ENCODE results near the gene TGFBRAP1.
"Not testable (repeated sequence)": the region's sequence is repeated elsewhere in the genome, so short reads cannot be mapped to it uniquely, and the experiment has no call there.

Gene TGFBRAP1

DNA sequence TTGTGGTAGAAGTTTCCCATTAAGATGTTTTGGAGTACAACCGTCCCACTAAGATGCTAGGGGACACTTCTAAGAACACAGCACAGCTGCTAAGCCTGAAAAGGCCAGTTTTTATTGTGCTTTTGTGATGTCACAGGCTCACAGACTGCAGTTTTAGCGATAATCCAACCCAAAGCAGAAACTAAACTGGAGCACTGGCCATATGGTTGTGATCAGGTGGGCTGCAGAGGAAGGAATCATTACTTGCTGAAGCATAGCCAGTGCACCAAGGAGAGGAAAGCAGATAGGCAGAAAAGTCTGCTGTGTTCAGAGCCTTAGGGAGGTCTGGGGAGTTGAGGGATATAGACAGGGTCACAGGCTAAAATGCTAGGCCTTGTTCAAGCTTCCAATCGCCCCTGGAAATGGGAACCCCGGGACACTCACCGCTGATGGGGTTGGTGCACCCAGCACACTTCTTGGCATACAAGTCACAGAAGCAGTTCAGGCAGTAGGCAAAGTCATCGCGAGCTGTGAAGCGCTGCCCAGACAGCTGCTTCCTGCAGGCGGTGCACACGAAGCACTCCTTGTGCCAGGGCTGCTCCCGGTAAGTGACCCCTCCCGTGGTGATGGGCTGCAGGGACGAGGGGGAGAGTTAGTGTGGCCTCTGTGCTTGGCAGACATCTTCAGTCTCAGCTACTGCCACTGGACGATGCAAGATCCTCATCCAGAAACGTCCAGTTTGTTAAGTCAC lies 33.5 kb upstream of the TGFBRAP1 start:
- intact Hi-C loops (cut with DNase I), result no loop called here
- peak in 3 of 42 donors; percentile 6 to 38 (median 36) for DNase-seq

DNA sequence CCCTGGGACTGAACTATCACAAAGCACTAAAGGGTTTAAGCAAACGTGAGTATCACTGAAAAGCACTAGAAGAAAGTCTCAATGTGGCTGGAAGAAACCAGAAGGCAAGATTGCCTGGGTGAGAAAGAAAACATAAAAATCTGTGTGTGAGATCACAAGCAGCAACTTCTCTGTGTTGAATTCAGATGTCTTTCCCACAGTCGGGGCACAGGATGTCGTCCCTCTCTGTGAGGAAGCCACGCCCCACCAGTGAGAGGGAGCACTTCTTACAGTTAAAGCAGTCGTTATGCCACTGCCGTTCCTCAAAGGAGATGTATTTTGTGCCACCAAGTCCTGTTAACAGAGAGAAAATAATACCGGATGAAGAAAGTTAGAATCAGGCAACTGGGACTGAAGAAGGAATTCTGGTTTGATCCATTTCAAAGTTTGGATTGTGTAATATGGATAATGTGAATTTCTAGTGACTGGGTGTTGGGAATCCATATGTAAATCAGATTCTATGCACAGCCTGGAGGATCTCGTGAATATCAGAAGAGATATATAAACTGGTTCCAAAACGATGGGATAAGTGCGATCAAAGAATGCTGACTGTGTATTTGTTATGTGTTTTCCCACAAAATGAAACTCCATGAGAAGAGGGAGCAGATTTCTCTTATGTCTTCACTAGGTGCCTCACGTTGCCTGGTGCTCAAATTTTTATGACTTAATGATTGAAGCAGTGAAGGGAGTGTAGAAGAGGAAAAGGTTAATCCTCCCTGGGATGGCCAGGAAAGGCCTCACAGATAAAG lies 31.8 kb upstream of the TGFBRAP1 start:
- peak in 2 of 42 donors; percentile 20 to 29 for DNase-seq
- intact Hi-C loops (cut with DNase I), result no loop called here

DNA sequence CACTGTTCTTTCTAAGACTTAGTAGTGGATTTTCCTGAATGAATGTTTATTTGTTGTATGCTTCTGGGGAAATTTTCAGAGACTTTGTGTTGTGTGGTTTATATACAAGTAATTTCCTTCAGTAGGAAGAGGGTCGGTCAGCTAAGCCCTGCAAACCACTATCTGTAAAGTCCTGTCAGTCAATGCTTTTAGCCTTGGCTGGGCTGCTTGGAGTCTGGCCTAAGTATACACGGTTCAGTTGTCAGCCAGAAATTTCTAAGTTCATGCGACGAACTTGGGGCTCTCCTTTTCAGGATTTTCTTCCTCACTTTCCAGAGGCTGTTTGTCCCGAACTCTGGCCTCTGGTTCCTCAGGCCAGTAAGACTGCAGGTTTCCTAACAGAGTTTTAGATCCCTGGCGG lies 29.1 kb upstream of the TGFBRAP1 start:
- no peak for DNase-seq
- intact Hi-C loops (cut with DNase I), result no loop called here

DNA sequence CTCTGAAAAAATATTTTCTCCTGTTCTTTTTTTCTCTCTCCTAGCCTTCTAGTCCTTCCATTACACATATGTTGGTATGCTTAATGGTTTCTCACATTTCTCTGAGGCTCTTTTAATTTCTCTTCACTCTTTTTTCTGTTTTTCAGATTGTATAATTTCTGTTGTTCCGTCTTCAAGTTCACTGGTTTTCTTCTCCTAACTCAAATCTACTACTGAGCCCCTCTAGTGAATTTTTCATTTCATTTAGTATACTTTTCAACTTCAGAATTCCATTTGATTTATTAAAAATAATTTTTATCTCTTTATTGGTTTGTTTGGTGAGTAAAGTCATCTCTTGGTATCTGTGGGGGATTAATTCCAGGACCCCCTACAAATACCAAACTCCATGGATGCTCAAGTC lies 27.6 kb upstream of the TGFBRAP1 start:
- no peak for DNase-seq
- intact Hi-C loops (cut with DNase I), result no loop called here

DNA sequence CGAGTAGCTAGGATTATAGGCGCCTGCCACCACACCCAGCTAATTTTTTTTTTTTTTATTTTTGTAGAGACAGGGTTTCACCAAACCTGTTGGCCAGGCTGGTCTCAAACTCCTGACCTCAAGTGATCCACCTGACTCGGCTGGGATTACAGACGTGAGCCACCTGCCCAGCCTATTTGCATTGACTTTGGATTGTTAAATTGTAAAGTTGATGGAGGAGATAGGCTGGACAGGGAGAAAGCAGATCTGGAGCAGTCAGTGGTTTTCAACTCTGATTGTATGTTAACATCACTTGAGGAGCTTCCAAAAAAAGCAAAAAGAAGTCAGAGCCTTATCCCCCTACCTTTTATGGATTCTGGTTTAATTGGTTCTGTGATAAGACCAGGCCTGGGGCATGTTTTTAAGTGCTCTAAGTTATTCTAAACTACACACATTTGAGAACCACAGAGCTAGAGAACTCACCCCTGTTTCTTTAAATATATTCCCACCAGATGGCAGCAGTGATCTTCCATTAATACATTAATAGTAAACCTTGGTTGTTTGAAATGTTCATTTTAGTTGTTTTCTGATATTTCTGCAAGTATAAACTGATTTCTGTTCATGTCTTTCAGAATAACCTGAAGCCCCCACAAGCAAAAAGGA lies 15.3 kb upstream of the TGFBRAP1 start:
- intact Hi-C loops (cut with DNase I), result no loop called here
- no peak for DNase-seq

DNA sequence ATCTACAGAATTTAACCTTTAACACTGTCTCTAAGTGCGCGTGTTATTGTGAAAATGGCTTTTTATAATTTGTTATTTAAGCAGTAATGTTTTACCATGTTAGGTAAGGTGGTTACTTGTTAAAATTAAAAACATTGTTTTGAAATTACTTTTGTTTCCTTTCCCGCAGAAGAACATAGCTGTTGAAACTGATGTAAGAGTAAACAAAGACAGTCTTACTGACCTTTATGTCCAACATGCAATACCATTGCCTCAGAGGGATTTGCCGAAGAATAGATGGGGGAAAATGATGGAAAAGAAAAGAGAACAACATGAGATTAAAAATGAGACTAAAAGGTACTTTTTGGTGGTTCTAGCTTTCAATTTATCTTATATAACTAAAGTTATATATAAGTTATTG lies 9.9 kb upstream of the TGFBRAP1 start:
- no peak for DNase-seq

DNA sequence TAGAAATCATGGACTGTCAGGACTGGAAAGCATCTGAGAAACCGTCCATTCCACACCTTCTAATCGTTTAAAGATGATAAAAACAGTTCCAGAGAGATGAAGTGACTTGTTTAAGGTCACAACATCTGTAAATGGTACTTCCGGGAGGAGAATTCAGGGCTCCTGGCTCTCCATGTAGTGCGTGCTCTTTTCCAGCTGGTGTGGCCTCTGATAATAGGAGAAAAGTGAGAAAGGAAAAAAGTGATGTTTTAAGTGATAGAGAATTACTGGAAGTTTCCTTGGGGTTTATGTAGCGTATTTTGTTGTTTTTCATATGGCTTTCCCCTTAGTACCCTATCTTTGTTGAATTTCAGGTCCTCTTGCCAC lies 8.5 kb upstream of the TGFBRAP1 start:
- intact Hi-C loops (cut with DNase I), result no loop called here
- DNase-seq, result no peak

More for the DNA sequence above, 9.9 kb upstream of the TGFBRAP1 start:
- intact Hi-C loops (cut with DNase I), result no loop called here

DNA sequence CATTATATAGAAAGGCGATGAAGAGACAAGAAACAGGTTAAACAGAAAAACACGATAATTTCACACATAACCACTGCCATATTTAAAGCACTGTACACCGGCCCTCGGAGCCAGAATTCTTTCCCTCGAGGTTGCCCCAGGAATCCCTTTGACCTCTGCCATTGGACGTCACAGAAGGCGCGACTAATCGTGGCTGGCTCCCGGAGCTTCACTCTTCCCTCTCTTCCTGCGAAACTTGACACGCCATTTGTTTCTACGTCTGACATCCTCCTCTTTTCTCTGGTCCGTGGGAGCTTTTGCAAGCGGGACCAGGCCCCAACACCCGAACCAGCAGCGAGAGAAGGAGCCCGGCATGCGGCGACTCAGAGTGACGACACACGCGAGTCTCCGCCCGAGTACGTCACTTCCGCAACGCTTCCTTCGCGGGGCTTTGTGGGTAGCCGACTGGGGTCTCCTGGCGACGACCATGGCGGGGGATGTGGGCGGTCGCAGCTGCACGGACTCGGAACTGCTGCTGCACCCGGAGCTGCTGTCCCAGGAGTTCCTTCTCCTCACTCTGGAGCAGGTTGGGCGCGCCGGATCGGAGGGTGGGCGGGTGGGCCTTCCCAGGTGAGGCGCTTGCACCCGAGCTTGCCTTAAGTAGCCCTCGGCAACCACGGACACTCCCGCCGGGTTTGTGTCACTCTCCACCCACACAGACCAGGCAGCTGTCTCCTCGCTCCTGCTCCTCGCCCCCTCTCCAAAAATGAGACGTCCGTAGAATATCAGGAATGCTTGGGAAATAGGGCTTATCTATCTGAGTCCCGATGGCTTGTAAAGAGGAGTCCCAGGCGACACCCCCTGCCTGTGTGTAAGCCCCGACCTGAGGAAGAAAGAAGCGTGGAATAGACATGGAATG lies 7.8 kb upstream of the TGFBRAP1 start, which contains the start of gene C2orf49:
Gene C2orf49, plus strand, starts transcription at position 419 of the 898 bp plus-strand sequence. Its CDS starts 48 bp downstream, at position 467.
- intact Hi-C loops (cut with DNase I), result no loop called here
- DNase-seq, result peak; percentile 77 to 95 (median 90)

DNA sequence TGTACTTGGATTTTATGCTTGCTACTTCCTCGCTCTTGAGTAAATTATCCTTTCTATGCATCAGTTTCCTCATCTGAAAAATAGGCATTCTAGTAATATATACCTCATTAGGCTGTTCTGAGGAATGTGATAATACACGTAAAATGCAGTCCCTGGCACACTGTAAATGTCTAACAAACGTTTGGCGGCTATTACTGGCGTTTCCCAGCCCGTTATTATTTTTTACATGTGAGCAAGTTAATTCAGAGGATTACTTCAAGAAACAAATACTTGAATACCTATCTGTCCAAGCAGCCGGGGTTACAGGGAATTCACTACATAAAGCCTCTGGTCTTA lies 7.2 kb upstream of the TGFBRAP1 start:
- DNase-seq, result no peak
- intact Hi-C loops (cut with DNase I), result no loop called here

DNA sequence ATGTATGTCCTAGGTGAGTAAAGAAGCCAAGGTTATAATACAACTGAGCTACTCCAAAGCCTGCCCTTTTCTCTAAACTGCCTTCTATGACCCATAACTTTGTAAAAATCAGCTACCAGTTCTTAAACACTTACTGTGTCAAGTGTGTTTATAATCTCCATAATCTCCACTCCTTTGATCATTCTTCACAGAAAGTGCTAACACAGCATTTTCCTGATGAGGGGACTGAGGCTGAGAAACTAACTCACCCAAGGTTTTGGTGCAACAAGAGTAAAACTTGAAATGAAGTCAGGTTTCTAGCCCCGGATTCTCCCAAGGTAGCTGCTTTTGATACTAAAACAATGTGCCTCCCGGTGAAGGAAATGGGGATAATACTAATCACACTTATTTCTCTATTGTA lies 5.9 kb upstream of the TGFBRAP1 start:
- no peak for DNase-seq
- intact Hi-C loops (cut with DNase I), result no loop called here

DNA sequence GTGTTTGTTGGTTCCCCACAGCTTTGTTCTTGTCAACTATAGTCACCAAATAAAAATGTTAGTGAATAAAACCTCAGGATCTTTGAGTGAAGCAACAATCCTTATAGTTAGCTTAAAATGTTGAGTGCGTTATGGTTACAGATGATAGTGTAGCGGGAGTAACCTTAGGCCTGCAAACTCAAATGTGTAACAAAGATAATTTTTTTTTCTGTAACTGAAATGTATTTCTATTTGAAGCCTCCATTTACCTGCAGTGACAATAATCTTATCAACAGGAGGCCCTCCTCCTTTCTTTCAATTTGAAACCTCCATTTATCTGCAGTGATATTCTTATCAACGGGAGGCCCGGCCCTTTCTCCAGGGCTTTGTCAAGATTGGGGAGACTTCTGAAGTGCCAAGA lies 4.7 kb upstream of the TGFBRAP1 start:
- DNase-seq, result no peak
- intact Hi-C loops (cut with DNase I), result no loop called here

DNA sequence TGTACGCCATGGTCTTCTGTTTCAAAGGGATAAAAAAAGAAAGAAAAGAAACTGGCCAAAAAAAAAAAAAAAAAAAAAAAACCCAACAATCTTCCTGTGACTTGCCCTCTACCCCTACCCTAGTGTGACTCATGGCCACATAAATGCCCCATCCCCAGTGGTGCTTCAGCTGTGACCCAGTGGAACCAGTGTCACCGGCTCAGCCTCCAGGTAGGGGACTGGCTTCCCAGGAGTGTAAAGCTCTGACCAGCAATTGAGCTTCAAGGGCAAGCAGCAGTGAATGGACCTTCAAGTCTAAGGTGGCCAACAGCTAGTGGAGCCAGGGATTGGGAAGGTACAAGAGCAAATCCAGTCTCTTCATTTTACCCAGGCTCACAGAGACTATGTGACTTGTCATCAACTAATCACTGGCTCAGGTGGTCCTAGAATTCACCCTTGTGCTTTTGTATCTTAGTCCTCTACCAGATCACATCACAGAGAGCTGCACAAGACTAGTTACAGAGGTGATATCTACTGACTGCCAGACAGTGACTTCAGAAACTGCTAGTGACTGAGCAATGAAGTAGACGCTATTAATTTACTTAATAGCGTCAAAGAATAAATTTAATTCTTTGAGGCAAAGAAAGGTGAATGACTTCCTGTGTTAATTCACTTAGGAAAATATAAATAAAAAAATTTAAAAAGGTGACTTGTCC lies 1.3 kb upstream of the TGFBRAP1 start:
- DNase-seq, result no peak
- intact Hi-C loops (cut with DNase I), result no loop called here

DNA sequence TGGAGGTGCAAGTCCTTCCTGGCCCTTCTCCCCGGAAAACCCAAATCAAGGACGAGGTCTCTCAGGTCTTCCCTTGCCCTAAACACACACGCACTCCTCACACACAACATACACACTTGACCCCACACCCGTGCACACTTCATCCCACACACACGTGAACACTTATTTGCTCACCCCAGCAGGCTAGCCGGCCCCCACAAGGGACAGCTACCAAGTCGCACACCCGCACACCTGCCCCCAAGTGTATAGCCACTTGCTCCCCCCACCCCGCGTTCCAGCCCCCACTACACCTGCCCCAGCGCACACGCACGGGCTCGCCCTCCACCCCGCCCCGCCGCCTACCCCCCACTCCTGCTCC lies 359 bp downstream of the TGFBRAP1 start:
- intact Hi-C loops (cut with DNase I), result no loop called here
- peak in 13 of 42 donors; percentile 20 to 46 (median 29) for DNase-seq

DNA sequence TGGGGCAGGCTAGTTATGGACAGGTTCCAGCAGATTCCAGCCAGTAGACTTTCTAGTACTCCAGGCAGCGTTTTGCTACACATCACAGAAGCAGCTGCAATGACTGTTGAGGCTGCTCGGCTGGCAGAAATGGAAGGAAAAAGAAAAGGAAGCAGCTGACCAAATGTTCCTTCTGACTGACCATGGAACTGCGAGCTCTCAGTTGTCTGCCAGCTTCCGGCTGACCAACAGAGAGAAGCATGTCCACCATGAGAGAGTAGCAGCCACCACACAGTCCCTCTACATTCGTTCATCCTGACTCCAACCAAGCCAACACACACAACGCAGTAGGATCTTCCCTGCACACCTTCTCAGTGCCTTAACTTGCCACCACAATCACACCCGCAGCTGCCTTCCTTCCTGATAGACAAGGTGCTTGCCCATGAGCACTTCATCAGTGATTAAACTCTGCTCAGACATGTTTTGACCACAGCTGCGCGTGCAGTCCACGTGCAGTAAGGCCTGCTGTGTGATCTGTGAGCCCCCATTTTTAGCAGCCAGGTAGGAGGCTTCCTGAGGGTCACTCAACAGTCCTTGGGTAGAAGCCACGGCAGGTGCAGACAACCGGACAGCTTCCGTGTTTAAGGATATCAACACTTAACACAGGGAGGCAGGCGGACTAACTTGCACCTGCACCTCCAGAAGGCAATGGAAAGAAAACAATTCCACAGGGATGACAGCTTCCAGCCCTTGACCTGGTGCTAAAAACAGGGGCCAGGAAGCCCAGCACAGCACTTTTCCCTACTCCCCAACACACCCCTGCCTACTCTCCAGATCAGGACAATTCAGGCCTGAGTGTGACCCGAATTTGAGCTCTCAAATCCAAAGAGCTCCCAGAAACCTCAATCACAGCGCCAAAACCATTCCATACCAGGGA lies 996 bp downstream of the TGFBRAP1 start:
- peak in 17 of 42 donors; percentile 12 to 51 (median 32) for DNase-seq
- intact Hi-C loops (cut with DNase I), result no loop called here

DNA sequence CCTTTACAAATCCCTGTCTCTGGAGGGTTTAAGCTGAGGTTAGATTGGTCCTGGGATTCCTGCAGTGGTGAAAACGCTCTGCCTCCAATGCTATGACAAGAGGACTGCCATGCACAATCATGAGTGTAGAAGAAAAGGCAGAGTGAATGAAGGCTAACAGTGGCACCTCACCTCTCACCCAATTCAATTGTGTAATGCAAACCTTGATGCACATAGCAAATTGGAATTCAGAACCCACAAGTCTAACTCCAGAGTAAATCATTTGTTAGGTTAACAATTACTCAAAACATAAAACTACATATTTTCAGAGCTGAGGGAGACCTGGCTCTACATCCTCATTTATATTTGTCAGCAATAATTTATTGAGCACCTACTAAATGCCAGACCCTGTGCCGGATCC lies 1.8 kb downstream of the TGFBRAP1 start:
- DNase-seq, result no peak
- intact Hi-C loops (cut with DNase I), result no loop called here

DNA sequence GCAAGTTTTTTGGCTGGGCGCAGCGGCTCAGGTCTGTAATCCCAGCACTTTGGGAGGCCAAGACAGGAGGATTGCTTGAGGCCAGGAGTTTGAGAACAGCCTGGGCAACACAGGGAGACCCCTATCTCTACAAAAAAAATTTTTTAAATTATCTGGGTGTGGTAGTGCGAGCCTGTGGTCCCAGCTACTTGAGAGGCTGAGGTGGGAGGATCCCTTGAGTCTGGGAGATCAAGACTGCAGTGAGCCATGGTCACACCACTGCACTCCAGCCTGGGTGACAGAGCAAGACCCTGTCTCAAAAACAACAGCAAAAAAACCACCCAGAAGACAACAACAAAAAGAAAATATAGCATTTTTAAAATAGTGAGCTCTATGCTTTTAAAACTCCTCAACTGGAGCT lies 2.3 kb downstream of the TGFBRAP1 start:
- intact Hi-C loops (cut with DNase I); DNase-seq: not testable (repeated sequence)

DNA sequence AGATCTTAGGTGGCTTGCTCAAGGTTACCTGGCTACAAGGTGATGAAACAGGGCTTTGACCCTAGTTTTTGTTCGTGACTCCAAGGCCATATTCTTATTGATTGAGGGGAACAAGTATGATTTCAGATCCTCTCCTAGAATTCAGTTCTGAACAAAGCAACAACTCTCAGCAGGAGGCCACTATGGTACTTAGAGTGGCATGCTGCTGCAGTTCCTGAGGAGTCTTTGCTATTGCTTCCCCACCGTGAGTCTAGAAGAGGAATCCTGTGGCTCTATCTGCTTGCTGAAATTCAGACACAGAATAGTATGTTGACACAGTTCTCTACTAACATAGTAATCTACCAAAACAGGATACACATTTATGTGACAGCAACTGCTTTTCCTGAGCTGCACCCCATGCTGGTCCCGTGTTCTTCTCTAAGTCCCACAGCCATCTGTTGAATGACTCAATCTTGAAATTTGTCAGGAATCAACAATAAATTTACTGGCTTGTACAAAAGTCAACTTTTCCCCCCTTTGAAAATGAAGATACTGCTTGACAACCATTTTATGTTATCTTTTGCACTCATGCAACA lies 4.1 kb downstream of the TGFBRAP1 start:
- intact Hi-C loops (cut with DNase I), result no loop called here
- no peak for DNase-seq

Data from head of caudate nucleus (tissue), 42 donors.